CD4-positive, alpha-beta memory T cell (primary cell): ENCODE results near the gene PROKR1. TPM values are rescaled to one million over a fixed set of nuclear protein-coding genes. Genes with fewer than 3 reads are reported as not detected.
"Not testable (repeated sequence)": the region's sequence is repeated elsewhere in the genome, so short reads cannot be mapped to it uniquely, and the experiment has no call there.

Experiments used
- CTCF ChIA-PET: fragments of 350-600 bp; sonication (Branson Sonifier 250); formaldehyde crosslinking; loops from one replicate; lab custom pipeline; 2021; ENCODE audit warnings: inconsistent platforms; ENCODE audit not compliant: partially characterized antibody; lab: Charles Lee
- POLR2A ChIA-PET: fragments of 350-600 bp; sonication (Branson Sonifier 250); formaldehyde crosslinking; loops from one replicate; lab custom pipeline; 2021; ENCODE audit not compliant: partially characterized antibody; lab: Charles Lee
- DNase-seq, 5 donors: peaks; one replicate each; pipeline versions ENCODE4 v3.0.0 to v3.0.0-alpha.2; 2020 to 2022; ENCODE audit warnings: mixed read lengths in 1 of 5
- H3K27ac ChIP-seq: one replicate; pipeline ENCODE4 v1.7.0; 2013; ENCODE audit warnings: low read depth, low read length
- H3K27me3 ChIP-seq: 2 replicates; pipeline ENCODE4 v1.7.0; 2013; ENCODE audit warnings: mild to moderate bottlenecking, low read length, moderate library complexity; ENCODE audit not compliant: insufficient read depth
- H3K36me3 ChIP-seq: 2 replicates; pipeline ENCODE4 v1.7.0; 2013; ENCODE audit warnings: mild to moderate bottlenecking, low read length, moderate library complexity; ENCODE audit not compliant: insufficient read depth
- H3K4me1 ChIP-seq: 2 replicates; pipeline ENCODE4 v1.7.0; 2013; ENCODE audit warnings: mild to moderate bottlenecking, low read length, moderate library complexity; ENCODE audit not compliant: insufficient read depth
- H3K4me3 ChIP-seq, 2 donors: one replicate each; pipeline ENCODE4 v1.7.0; 2013; ENCODE audit warnings: low read length in 2 of 2, mild to moderate bottlenecking in 1 of 2
- H3K9me3 ChIP-seq, 2 donors: one replicate each; pipeline ENCODE4 v1.7.0; 2013; ENCODE audit warnings: low read length in 2 of 2, control low read depth in 1 of 2; ENCODE audit not compliant: control insufficient read depth in 1 of 2
- H3K27ac Mint-ChIP-seq, 7 donors: one replicate each; pipeline ENCODE4 v1.8.0; 2020 to 2021; ENCODE audit warnings: mixed read lengths in 7 of 7, mild to moderate bottlenecking in 6 of 7, inconsistent platforms in 3 of 7, moderate library complexity in 3 of 7
- H3K27me3 Mint-ChIP-seq, 2 donors: one replicate each; pipeline ENCODE4 v1.8.0; 2020 to 2021; ENCODE audit warnings: mixed read lengths in 2 of 2
- H3K36me3 Mint-ChIP-seq, 2 donors: one replicate each; pipeline ENCODE4 v1.8.0; 2020 to 2021; ENCODE audit warnings: mixed read lengths in 2 of 2, inconsistent platforms in 1 of 2, mild to moderate bottlenecking in 1 of 2
- H3K4me1 Mint-ChIP-seq, 4 donors: one replicate each; pipeline ENCODE4 v1.8.0; 2020 to 2021; ENCODE audit warnings: mixed read lengths in 4 of 4, mild to moderate bottlenecking in 1 of 4
- H3K4me3 Mint-ChIP-seq, 8 donors: one replicate each; pipeline ENCODE4 v1.8.0; 2020 to 2021; ENCODE audit warnings: mixed read lengths in 8 of 8, mild to moderate bottlenecking in 7 of 8, moderate library complexity in 6 of 8, inconsistent platforms in 3 of 8
- H3K9me3 Mint-ChIP-seq, 8 donors: one replicate each; pipeline ENCODE4 v1.8.0; 2020 to 2021; ENCODE audit warnings: mixed read lengths in 8 of 8, mild to moderate bottlenecking in 5 of 8, inconsistent platforms in 3 of 8, moderate library complexity in 1 of 8
- intact Hi-C: fragments of 100-400 bp; cut with micrococcal nuclease; formaldehyde crosslinking; loops from one replicate; pipeline ENCODE4 v1.15.1; 2023
- polyA plus RNA-seq, 2 donors: library from polyadenylated mRNA; unstranded; fragments of 300-500 nt; fragmentation: Illumina TruSeq; gene quantifications; one replicate each; pipeline ENCODE4 v1.2.3, GENCODE V29; 2021
- total RNA-seq, 2 experiments: library from RNA; stranded (reverse); gene quantifications; one replicate each; pipeline ENCODE4 v1.2.3, GENCODE V29; 2021

Gene PROKR1
- total and polyA plus RNA-seq, 4 experiments from 2014 or later = 0.07 TPM; not detected in 3

DNA sequence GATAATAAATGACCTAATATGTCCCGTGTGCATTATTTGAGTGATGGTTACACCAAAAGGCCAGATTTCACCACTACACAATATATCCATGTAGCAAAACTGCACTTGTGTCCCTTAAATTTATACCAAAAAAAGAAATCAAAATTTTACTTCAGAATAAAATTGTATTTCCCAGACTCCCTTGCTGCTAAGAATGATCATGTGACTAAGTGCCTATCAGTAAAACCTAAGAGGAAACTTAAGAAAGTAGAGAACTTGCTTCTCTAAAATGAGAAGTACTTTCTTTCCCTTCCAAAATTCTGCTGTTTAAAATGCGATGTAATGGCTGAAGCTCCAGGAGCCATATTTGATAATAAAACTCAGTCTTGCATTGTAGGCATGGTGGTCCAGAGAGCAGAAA is 24.0 kb downstream of the PROKR1 start:
- H3K4me3 ChIP-seq = no peak overlapping the region
- no peak overlapping the region for H3K4me3 Mint-ChIP-seq
- peaks cover 0 to 4% of the 10 kb centered on the region in 2 donors for H3K36me3 Mint-ChIP-seq
- no peak for DNase-seq
- ChIA-PET CTCF (no interaction called here), POLR2A (no interaction called here)
- H3K27me3 Mint-ChIP-seq = peaks cover 15 to 22% of the 10 kb centered on the region in 2 donors
- no peaks in the 10 kb centered on the region for H3K36me3 ChIP-seq
- no peak overlapping the region for H3K27ac Mint-ChIP-seq
- H3K27ac ChIP-seq = no peak overlapping the region
- H3K27me3 ChIP-seq = no peaks in the 10 kb centered on the region
- H3K4me1 ChIP-seq = no peaks in the 10 kb centered on the region
- H3K4me1 Mint-ChIP-seq = no peaks in the 10 kb centered on the region
- intact Hi-C loops = no loop called here
- H3K9me3 ChIP-seq = no peaks in the 10 kb centered on the region
- peaks cover 0 to 9% (median 0%) of the 10 kb centered on the region in 8 donors for H3K9me3 Mint-ChIP-seq

DNA sequence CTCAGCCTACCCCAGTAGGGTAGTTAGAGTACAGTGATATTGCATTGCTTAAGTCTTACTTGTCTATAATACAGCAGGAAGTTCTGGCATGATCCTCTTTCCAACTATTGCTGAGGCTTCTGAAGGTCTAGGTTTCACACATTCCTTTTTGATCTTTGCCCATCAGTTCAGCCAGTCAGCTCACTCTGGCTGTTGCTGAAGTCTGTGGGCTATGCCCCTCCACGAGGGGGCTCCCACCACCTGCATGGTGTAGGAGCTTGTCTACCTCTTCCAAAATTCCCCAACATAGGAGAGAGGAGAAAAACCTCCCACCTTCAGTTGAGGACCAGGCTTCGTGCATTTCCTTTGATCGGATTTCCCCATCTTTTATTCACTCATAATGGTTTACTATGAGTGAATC is 26.3 kb downstream of the PROKR1 start:
- Mint-ChIP-seq H3K4me3 (no peak overlapping the region), H3K4me1 (no peaks in the 10 kb centered on the region), H3K9me3 (peaks cover 0 to 13% (median 3%) of the 10 kb centered on the region in 8 donors), H3K27ac (no peak overlapping the region), H3K27me3 (peaks cover 7 to 12% of the 10 kb centered on the region in 2 donors), H3K36me3 (peaks cover 0 to 4% of the 10 kb centered on the region in 2 donors)
- CTCF ChIA-PET = no interaction called here
- H3K27ac ChIP-seq = no peak overlapping the region
- no peak for DNase-seq
- H3K9me3 ChIP-seq = no peaks in the 10 kb centered on the region
- POLR2A ChIA-PET = no interaction called here
- intact Hi-C loops = no loop called here
- no peaks in the 10 kb centered on the region for H3K27me3 ChIP-seq
- no peak overlapping the region for H3K4me3 ChIP-seq
- H3K36me3 ChIP-seq = no peaks in the 10 kb centered on the region
- H3K4me1 ChIP-seq = no peaks in the 10 kb centered on the region

DNA sequence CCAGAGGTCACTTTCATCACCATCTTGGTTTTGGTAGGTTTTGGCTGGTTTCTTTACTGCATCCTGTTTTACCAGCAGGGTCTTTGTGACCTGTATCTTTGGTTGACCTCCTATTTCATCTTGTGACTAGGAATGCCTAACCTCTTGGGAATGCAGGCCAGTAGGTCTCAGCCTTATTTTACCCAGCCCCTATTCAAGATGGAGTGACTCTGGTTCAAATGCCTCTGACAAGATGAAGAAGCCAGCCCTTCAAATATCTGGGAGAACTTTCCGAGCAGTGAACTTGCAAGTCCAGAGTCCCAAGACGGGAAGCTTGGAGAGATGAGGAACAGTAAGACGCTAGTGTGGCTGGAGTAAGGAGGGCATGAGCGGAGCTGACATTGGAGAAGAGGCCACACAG is 28.6 kb downstream of the PROKR1 start:
- Mint-ChIP-seq H3K27me3 (peaks cover 6 to 9% of the 10 kb centered on the region in 2 donors), H3K4me1 (no peaks in the 10 kb centered on the region), H3K4me3 (no peak overlapping the region), H3K36me3 (peaks cover 0 to 3% of the 10 kb centered on the region in 2 donors), H3K9me3 (peaks cover 0 to 21% (median 12%) of the 10 kb centered on the region in 8 donors), H3K27ac (no peak overlapping the region)
- intact Hi-C loops = no loop called here
- Histone ChIP-seq H3K36me3 (no peaks in the 10 kb centered on the region), H3K27me3 (no peaks in the 10 kb centered on the region), H3K9me3 (no peaks in the 10 kb centered on the region), H3K27ac (no peak overlapping the region), H3K4me3 (no peak overlapping the region), H3K4me1 (no peaks in the 10 kb centered on the region)
- no peak for DNase-seq
- CTCF ChIA-PET = no interaction called here
- POLR2A ChIA-PET = no interaction called here

GRCh38 chr2:68673631-68674030 is 30.3 kb downstream of the PROKR1 start:
- intact Hi-C loops = no loop called here

DNA sequence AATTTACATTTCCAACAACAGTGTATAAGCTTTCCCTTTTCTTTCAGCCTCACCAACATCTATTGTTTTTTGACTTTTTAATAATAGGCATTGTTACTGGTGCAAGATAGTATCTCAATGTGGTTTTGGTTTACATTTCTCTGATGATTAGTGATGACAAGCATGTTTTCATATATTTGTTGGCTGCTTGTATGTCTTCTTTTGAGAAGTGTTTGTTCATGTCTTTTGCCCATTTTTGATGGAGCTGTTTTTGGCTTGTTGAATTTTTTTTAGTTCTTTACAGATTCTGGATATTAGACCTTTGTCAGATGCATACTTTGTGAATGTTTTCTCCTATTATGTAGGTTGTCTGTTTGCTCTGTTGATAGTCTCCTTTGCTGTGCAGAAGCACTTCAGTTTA is 32.1 kb downstream of the PROKR1 start:
- Mint-ChIP-seq H3K4me3 (no peak overlapping the region), H3K9me3 (peaks cover 0 to 19% (median 12%) of the 10 kb centered on the region in 8 donors), H3K27me3 (peaks cover 3 to 6% of the 10 kb centered on the region in 2 donors), H3K27ac (no peak overlapping the region), H3K4me1 (no peaks in the 10 kb centered on the region), H3K36me3 (peaks cover 0 to 3% of the 10 kb centered on the region in 2 donors)
- Histone ChIP-seq H3K4me3 (no peak overlapping the region), H3K27me3 (no peaks in the 10 kb centered on the region), H3K27ac (no peak overlapping the region), H3K4me1 (no peaks in the 10 kb centered on the region), H3K9me3 (no peaks in the 10 kb centered on the region), H3K36me3 (no peaks in the 10 kb centered on the region)
- ChIA-PET CTCF (no interaction called here), POLR2A (no interaction called here)
- DNase-seq = no peak
- intact Hi-C loops = no loop called here

More at GRCh38 chr2:68673631-68674030, 30.3 kb downstream of the PROKR1 start:
- Mint-ChIP-seq H3K9me3 (peaks cover 0 to 17% (median 12%) of the 10 kb centered on the region in 8 donors), H3K4me3 (no peak overlapping the region), H3K36me3 (peaks cover 0 to 3% of the 10 kb centered on the region in 2 donors), H3K27ac (no peak overlapping the region), H3K27me3 (peaks cover 6 to 9% of the 10 kb centered on the region in 2 donors), H3K4me1 (no peaks in the 10 kb centered on the region)
- H3K4me1 ChIP-seq = no peaks in the 10 kb centered on the region
- ChIA-PET POLR2A (no interaction called here), CTCF (no interaction called here)
- no peaks in the 10 kb centered on the region for H3K27me3 ChIP-seq
- no peak for DNase-seq
- H3K4me3 ChIP-seq = no peak overlapping the region
- H3K36me3 ChIP-seq = no peaks in the 10 kb centered on the region
- no peaks in the 10 kb centered on the region for H3K9me3 ChIP-seq
- no peak overlapping the region for H3K27ac ChIP-seq

DNA sequence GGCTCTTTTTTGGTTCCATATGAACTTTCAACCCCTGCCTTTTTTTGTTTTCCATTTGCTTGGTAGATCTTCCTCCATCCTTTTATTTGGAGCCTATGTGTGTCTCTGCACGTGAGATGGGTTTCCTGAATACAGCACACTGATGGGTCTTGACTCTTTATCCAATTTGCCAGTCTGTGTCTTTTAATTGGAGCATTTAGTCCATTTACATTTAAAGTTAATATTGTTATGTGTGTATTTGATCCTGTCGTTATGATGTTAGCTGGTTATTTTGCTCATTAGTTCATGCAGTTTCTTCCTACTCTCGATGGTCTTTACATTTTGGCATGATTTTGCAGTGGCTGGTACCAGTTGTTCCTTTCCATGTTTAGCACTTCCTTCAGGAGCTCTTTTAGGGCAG is 34.5 kb downstream of the PROKR1 start:
- H3K27ac ChIP-seq, H3K27me3 Mint-ChIP-seq, H3K4me1 ChIP-seq, H3K27ac Mint-ChIP-seq, DNase-seq, H3K9me3 ChIP-seq, H3K4me3 Mint-ChIP-seq, POLR2A ChIA-PET, H3K36me3 Mint-ChIP-seq, H3K36me3 ChIP-seq, intact Hi-C loops, H3K27me3 ChIP-seq, H3K4me1 Mint-ChIP-seq, H3K4me3 ChIP-seq, CTCF ChIA-PET: not testable (repeated sequence)
- H3K9me3 Mint-ChIP-seq = peaks cover 0 to 20% (median 13%) of the 10 kb centered on the region in 8 donors

DNA sequence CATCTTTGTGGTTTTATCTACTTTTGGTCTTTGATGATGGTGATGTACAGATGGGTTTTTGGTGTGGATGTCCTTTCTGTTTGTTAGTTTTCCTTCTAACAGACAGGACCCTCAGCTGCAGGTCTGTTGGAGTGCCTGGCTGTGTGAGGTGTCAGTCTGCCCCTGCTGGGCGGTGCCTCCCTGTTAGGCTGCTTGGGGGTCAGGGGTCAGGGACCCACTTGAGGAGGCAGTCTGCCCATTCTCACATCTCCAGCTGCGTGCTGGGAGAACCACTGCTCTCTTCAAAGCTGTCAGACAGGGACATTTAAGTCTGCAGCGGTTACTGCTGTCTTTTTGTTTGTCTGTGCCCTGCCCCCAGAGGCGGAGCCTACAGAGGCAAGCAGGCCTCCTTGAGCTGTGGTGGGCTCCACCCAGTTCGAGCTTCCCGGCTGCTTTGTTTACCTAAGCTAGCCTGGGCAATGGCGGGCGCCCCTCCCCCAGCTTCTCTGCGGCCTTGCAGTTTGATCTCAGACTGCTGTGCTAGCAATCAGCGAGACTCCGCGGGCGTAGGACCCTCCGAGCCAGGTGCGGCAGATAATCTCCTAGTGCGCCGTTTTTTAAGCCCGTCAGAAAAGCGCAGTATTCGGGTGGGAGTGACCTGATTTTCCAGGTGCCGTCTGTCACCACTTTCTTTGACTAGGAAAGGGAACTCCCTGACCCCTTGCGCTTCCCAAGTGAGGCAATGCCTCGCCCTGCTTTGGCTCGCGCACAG is 36.0 kb downstream of the PROKR1 start:
- H3K27me3 ChIP-seq, H3K4me1 ChIP-seq, H3K27ac ChIP-seq, H3K27me3 Mint-ChIP-seq, H3K36me3 Mint-ChIP-seq, intact Hi-C loops, CTCF ChIA-PET, H3K4me3 ChIP-seq, H3K9me3 ChIP-seq, H3K36me3 ChIP-seq, H3K4me1 Mint-ChIP-seq: not testable (repeated sequence)
- peak overlapping the region in 4 of 7 donors; percentile 12 to 70 (median 30) for H3K27ac Mint-ChIP-seq
- H3K9me3 Mint-ChIP-seq = peaks cover 0 to 20% (median 11%) of the 10 kb centered on the region in 8 donors
- DNase-seq = peak in 1 of 5 donors; percentile 27
- H3K4me3 Mint-ChIP-seq = peak overlapping the region in 7 of 8 donors; percentile 17 to 71 (median 52)
- POLR2A ChIA-PET = interaction anchor here (1.1 kb wide), 1 partner anchor 39 kb away, joined by 3 read pairs; no protein-coding TSS in a partner anchor
